ENCODE measurements around the gene IMMP2L.

IMMP2L gene

GRCh38 chr7:111067251-111067650, 495.0 kb downstream of the IMMP2L start:
- no peak for FAIRE-seq

- FAIRE-seq, result no peak
Measured at GRCh38 chr7:111063166-111063565, 499.1 kb downstream of the IMMP2L start.

- no peak for FAIRE-seq
Measured at GRCh38 chr7:111059833-111060232, 502.5 kb downstream of the IMMP2L start.

- no peak for FAIRE-seq
Measured at GRCh38 chr7:111057066-111057465, 505.2 kb downstream of the IMMP2L start.

- FAIRE-seq, result no peak
Measured at GRCh38 chr7:111056371-111056770, 505.9 kb downstream of the IMMP2L start.

- FAIRE-seq, result no peak
Measured at GRCh38 chr7:111053035-111053434, 509.3 kb downstream of the IMMP2L start.

- no peak for FAIRE-seq
Measured at GRCh38 chr7:111051832-111052231, 510.5 kb downstream of the IMMP2L start.

- no peak for FAIRE-seq
Measured at GRCh38 chr7:111050875-111051416, 511.3 kb downstream of the IMMP2L start.

GRCh38 chr7:111049971-111050680, 512.2 kb downstream of the IMMP2L start:
- FAIRE-seq, result no peak

- no peak for FAIRE-seq
Measured at GRCh38 chr7:111047595-111047994, 514.7 kb downstream of the IMMP2L start.

- no peak for FAIRE-seq
Measured at GRCh38 chr7:111045449-111045848, 516.8 kb downstream of the IMMP2L start.

- FAIRE-seq, result no peak
Measured at GRCh38 chr7:111043561-111043960, 518.7 kb downstream of the IMMP2L start.

- FAIRE-seq, result no peak
Measured at GRCh38 chr7:111042842-111043241, 519.5 kb downstream of the IMMP2L start.

- no peak for FAIRE-seq
Measured at GRCh38 chr7:111041577-111041976, 520.7 kb downstream of the IMMP2L start.

- FAIRE-seq, result no peak
Measured at GRCh38 chr7:111038185-111038584, 524.1 kb downstream of the IMMP2L start.

- no peak for FAIRE-seq
Measured at GRCh38 chr7:111031916-111032315, 530.4 kb downstream of the IMMP2L start.

GRCh38 chr7:111030336-111030735, 532.0 kb downstream of the IMMP2L start:
- FAIRE-seq, result no peak

GRCh38 chr7:111029574-111030251, 532.6 kb downstream of the IMMP2L start:
- no peak for FAIRE-seq

- FAIRE-seq, result no peak
Measured at GRCh38 chr7:111029141-111029572, 533.1 kb downstream of the IMMP2L start.

GRCh38 chr7:111027396-111027795, 534.9 kb downstream of the IMMP2L start:
- FAIRE-seq, result no peak

GRCh38 chr7:111026806-111027205, 535.5 kb downstream of the IMMP2L start:
- no peak for FAIRE-seq

GRCh38 chr7:111026343-111026742, 535.9 kb downstream of the IMMP2L start:
- FAIRE-seq, result no peak

GRCh38 chr7:111025006-111025405, 537.3 kb downstream of the IMMP2L start:
- no peak for FAIRE-seq
